Bronchial epithelial cell (primary cell): ENCODE results near the gene DGLUCY. TPM values are rescaled to one million over a fixed set of nuclear protein-coding genes. Genes with fewer than 3 reads are reported as not detected.
"Not testable (repeated sequence)": the region's sequence is repeated elsewhere in the genome, so short reads cannot be mapped to it uniquely, and the experiment has no call there.

Experiments
- DNase-seq: peaks from one replicate; pipeline ENCODE4 v3.0.0-alpha.2; 2010; ENCODE audit warnings: low read depth
- FAIRE-seq: peaks from 2 replicates; lab custom pipeline; 2011; peaks lifted over from hg19 to GRCh38; lab: Jason Lieb, UNC
- H3K27me3 ChIP-seq: 2 replicates; pipeline ENCODE4 v1.5.1; 2011; ENCODE audit warnings: low read length; ENCODE audit not compliant: control insufficient read depth, insufficient read depth
- H3K36me3 ChIP-seq: 2 replicates; pipeline ENCODE4 v1.5.1; 2011; ENCODE audit warnings: low read length; ENCODE audit not compliant: control insufficient read depth, insufficient read depth
- H3K4me3 ChIP-seq: 2 replicates; pipeline ENCODE4 v1.5.1; 2011; ENCODE audit warnings: mild to moderate bottlenecking, low read depth, low read length, control low read depth
- CTCF ChIP-seq: IDR thresholded peaks from 2 replicates; pipeline ENCODE4 v1.5.1; 2011; ENCODE audit warnings: mild to moderate bottlenecking, moderate library complexity, low read length, control low read depth, inconsistent platforms; ENCODE audit not compliant: insufficient read depth, severe bottlenecking
- total RNA-seq: library from RNA; depleted of rRNA; stranded (reverse); fragments of >200 nt; gene quantifications from 2 replicates; pipeline ENCODE4 v1.2.1, GENCODE V29; 2014

DGLUCY gene
- total RNA-seq, 1 donor from 2014 or later, result 8.4 TPM

DNA sequence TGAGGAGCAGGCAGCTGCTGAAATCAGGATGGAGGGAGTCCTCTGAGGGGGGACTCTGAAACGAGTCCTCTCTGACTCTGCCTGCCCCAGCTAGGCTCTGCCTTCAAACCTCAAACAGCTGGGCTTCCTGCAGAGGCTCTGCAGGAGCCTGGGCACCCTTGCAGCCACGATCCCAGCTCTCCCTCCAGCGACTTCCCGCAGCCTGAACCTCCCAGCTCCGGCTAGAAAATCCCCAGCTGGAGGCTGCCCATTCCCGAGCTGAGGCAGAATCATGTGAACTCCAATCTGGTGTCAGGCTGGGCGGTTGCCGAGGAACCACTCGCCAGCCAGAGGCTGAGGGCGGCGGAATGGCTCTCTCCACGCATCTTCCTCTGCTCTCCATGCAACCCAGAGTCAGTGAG lies 130.6 kb downstream of the DGLUCY start, which contains the start of gene GPR68:
GPR68 (minus strand) TSS at position 204 of the 401 bp plus-strand sequence. CDS start 9,654 bp downstream, outside the sequence.
- no peaks in the 10 kb centered on the region for H3K36me3 ChIP-seq
- H3K4me3 ChIP-seq, result no peak within 1 kb of the TSS
- no peak for TF ChIP-seq CTCF
- no peak for DNase-seq
- FAIRE-seq, result no peak
- H3K27me3 ChIP-seq, result no peaks in the 10 kb centered on the region

DNA sequence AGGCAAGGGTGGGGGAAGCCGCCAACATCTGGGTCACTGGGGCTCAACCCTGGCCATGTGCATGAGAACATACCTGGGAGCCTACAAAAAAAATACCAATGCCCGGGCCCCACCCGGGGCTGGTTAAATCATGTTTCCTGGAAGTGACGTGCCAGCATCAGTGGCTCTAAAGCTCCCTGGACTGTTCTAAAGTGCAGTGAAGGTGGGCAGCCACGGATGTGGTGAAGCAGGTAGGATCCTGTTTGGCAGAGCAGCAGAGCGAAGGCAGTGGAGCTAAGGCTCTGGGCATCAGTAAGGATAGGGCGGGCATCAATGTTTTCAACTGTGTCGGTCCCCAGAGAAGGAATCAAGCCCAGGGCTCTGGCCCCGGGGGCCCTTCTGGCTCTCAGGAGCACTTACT lies 131.2 kb downstream of the DGLUCY start:
- no peaks in the 10 kb centered on the region for H3K27me3 ChIP-seq
- H3K4me3 ChIP-seq, result no peak overlapping the region
- DNase-seq (no peak), FAIRE-seq (no peak)
- TF ChIP-seq CTCF, result no peak
- no peaks in the 10 kb centered on the region for H3K36me3 ChIP-seq

DNA sequence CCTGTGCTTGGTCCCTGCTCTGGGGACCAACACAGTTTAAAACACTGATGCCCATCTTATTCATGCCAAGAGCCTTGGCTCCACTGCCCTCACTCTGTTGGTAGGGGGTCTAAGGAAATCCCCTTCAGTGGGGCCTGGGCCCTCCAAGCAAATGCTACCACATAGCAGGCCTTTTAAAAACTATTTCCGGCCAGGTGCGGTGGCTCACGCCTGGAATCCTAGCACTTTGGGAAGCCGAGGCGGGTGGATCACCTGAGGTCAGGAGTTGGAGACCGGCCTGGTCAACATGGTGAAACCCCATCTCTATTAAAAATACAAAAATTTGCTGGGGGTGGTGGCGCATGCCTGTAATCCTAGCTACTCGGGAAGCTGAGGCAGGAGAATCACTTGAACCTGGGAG lies 131.7 kb downstream of the DGLUCY start:
- not testable (repeated sequence) for DNase-seq, FAIRE-seq, H3K27me3 ChIP-seq, H3K36me3 ChIP-seq, H3K4me3 ChIP-seq

DNA sequence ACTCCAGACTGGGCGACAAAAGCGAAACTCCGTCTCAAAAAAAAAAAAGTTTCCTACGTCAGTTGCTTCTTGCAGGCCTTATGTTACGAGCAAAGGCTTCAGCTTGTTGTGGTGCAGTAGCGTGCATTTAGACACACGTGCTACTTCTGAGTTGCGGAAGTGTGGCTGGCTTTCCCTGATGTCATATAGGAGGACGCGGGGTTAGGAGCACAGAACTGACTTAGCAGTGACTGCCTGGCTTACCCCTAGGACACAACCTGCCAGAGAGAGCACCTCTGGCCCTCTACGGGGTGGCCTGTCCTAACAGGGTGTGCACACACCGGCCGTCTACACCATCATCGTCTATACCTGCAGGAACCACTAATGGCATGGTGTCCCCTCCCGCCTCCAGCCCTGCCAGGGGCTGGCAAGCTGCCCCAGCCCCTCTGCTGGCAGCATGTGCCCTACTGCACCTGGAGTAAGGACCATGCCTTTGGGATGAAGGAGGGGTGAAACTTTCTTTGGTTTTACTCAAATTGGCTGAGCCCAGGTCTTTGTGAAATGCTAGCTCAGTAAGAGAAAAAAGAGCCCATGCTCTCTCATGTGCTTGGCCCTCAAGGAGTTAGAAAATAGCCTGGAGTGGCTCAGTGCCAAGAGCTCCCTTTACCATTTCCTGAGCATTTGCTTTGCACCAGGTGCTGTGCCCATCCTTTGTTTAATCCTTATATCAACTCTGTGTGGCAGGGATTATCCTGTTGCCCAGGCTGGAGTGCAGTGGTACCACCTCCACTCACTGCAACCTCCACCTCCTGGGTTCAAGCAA lies 132.4 kb downstream of the DGLUCY start:
- FAIRE-seq (no peak), DNase-seq (no peak)
- no peaks in the 10 kb centered on the region for H3K27me3 ChIP-seq
- H3K36me3 ChIP-seq, result no peaks in the 10 kb centered on the region
- no peak overlapping the region for H3K4me3 ChIP-seq
- TF ChIP-seq CTCF, result no peak

- no peak for TF ChIP-seq CTCF
- FAIRE-seq (no peak), DNase-seq (no peak)
- Histone ChIP-seq H3K36me3 (no peaks in the 10 kb centered on the region), H3K27me3 (no peaks in the 10 kb centered on the region), H3K4me3 (no peak overlapping the region)
Observed at GRCh38 chr14:91249841-91250616, 136.2 kb downstream of the DGLUCY start.

DNA sequence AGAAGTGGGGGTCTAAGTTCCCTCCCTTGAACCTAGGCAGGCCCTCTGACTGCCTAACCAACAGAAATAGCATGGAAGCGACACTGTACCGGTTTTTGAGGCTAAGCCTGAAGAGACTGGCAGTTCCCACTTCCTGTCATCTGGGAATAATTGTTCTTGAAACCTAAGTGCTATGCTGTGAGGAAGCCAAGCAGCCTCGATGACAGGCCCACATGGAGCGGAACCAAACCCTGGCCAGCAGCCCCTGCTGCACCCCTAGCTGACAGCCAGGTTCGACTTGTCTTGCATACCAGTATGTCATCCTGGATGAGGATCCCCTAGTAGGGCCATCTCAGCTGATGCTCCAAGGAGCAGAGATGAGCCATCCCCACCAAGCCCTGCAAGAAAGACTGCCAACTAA lies 137.0 kb downstream of the DGLUCY start:
- no peak for DNase-seq
- Histone ChIP-seq H3K36me3 (no peaks in the 10 kb centered on the region), H3K4me3 (no peak overlapping the region), H3K27me3 (no peaks in the 10 kb centered on the region)
- no peak for FAIRE-seq
- no peak for TF ChIP-seq CTCF
